Subcutaneous abdominal adipose tissue (tissue), 5 donors: ENCODE results near the gene MKRN2.

ENCODE experiments used
- H3K27ac ChIP-seq: one replicate; pipeline ENCODE4 v1.7.0; 2013; ENCODE audit warnings: low read depth, mild to moderate bottlenecking, inconsistent platforms, low read length, moderate library complexity
- H3K27me3 ChIP-seq, 5 donors: one replicate each; pipeline ENCODE4 v1.7.0; 2013; ENCODE audit warnings: low read length in 5 of 5, inconsistent platforms in 1 of 5; ENCODE audit not compliant: control insufficient read depth in 5 of 5, insufficient read depth in 4 of 5
- H3K36me3 ChIP-seq, 5 donors: one replicate each; pipeline ENCODE4 v1.7.0; 2013; ENCODE audit warnings: low read length in 5 of 5; ENCODE audit not compliant: control insufficient read depth in 5 of 5, insufficient read depth in 5 of 5
- H3K4me1 ChIP-seq, 5 donors: one replicate each; pipeline ENCODE4 v1.7.0; 2013; ENCODE audit warnings: low read length in 5 of 5, mild to moderate bottlenecking in 3 of 5, moderate library complexity in 1 of 5; ENCODE audit not compliant: control insufficient read depth in 5 of 5, insufficient read depth in 5 of 5
- H3K4me3 ChIP-seq, 5 donors: one replicate each; pipeline ENCODE4 v1.7.0; 2013; ENCODE audit warnings: low read length in 5 of 5, low read depth in 1 of 5
- H3K9ac ChIP-seq, 5 donors: one replicate each; pipeline ENCODE4 v1.7.0; 2013; ENCODE audit warnings: low read length in 5 of 5, mild to moderate bottlenecking in 4 of 5, moderate library complexity in 3 of 5
- H3K9me3 ChIP-seq, 5 donors: one replicate each; pipeline ENCODE4 v1.7.0; 2013; ENCODE audit warnings: low read length in 5 of 5; ENCODE audit not compliant: control insufficient read depth in 5 of 5
- donor health status: healthy.
- donor health status: healthy.
- donor health status: healthy.
- donor health status: healthy.
- donor health status: healthy.

The MKRN2 gene

GRCh38 chr3:12556690-12557472 is at the start of gene MKRN2:
Gene MKRN2 (plus strand): TSS chr3:12557087. CDS start chr3:12557151, 64 bp downstream.
- peak within 1 kb of the TSS; percentile 88 to 95 (median 92) for H3K4me3 ChIP-seq
- peaks cover 0 to 12% (median 5%) of the 10 kb centered on the region in 5 donors for H3K27me3 ChIP-seq
- H3K36me3 ChIP-seq, result no peaks in the 10 kb centered on the region
- no peaks in the 10 kb centered on the region for H3K9me3 ChIP-seq
- peaks cover 2 to 53% (median 46%) of the 10 kb centered on the region in 5 donors for H3K4me1 ChIP-seq
- H3K9ac ChIP-seq, result peak within 1 kb of the TSS; percentile 94 to 98 (median 97)
- peak within 1 kb of the TSS; percentile 92 for H3K27ac ChIP-seq

- Histone ChIP-seq H3K4me3 (no peak overlapping the region), H3K27ac (no peak overlapping the region), H3K4me1 (peaks cover 0 to 4% (median 0%) of the 10 kb centered on the region in 5 donors), H3K36me3 (peaks cover 6 to 45% (median 34%) of the 10 kb centered on the region in 5 donors), H3K9me3 (no peaks in the 10 kb centered on the region), H3K9ac (no peak overlapping the region), H3K27me3 (no peaks in the 10 kb centered on the region)
Measured at GRCh38 chr3:12507591-12508281, 49.2 kb upstream of the MKRN2 start.

GRCh38 chr3:12508291-12508700 is 48.6 kb upstream of the MKRN2 start:
- H3K9ac ChIP-seq, result no peak overlapping the region
- H3K27me3 ChIP-seq, result no peaks in the 10 kb centered on the region
- H3K36me3 ChIP-seq, result peaks cover 6 to 42% (median 31%) of the 10 kb centered on the region in 5 donors
- no peak overlapping the region for H3K4me3 ChIP-seq
- no peaks in the 10 kb centered on the region for H3K9me3 ChIP-seq
- peaks cover 0 to 4% (median 0%) of the 10 kb centered on the region in 5 donors for H3K4me1 ChIP-seq
- H3K27ac ChIP-seq, result no peak overlapping the region

GRCh38 chr3:12509466-12509865 is 47.4 kb upstream of the MKRN2 start:
- Histone ChIP-seq H3K9me3 (no peaks in the 10 kb centered on the region), H3K27me3 (no peaks in the 10 kb centered on the region), H3K36me3 (peaks cover 4 to 30% (median 23%) of the 10 kb centered on the region in 5 donors), H3K4me1 (peaks cover 0 to 4% (median 0%) of the 10 kb centered on the region in 5 donors), H3K9ac (no peak overlapping the region), H3K27ac (no peak overlapping the region), H3K4me3 (no peak overlapping the region)

GRCh38 chr3:12512534-12513118 is 44.3 kb upstream of the MKRN2 start:
- no peaks in the 10 kb centered on the region for H3K9me3 ChIP-seq
- peaks cover 0 to 4% (median 0%) of the 10 kb centered on the region in 5 donors for H3K4me1 ChIP-seq
- no peak overlapping the region for H3K27ac ChIP-seq
- no peak overlapping the region for H3K9ac ChIP-seq
- peaks cover 4 to 20% (median 14%) of the 10 kb centered on the region in 5 donors for H3K36me3 ChIP-seq
- H3K27me3 ChIP-seq, result no peaks in the 10 kb centered on the region
- no peak overlapping the region for H3K4me3 ChIP-seq

- no peaks in the 10 kb centered on the region for H3K27me3 ChIP-seq
- H3K27ac ChIP-seq, result no peak overlapping the region
- H3K9ac ChIP-seq, result no peak overlapping the region
- H3K4me1 ChIP-seq, result peaks cover 0 to 7% (median 0%) of the 10 kb centered on the region in 5 donors
- peaks cover 4 to 18% (median 12%) of the 10 kb centered on the region in 5 donors for H3K36me3 ChIP-seq
- H3K9me3 ChIP-seq, result no peaks in the 10 kb centered on the region
- no peak overlapping the region for H3K4me3 ChIP-seq
Measured at GRCh38 chr3:12513694-12514446, 43.0 kb upstream of the MKRN2 start.

GRCh38 chr3:12515631-12516030 is 41.3 kb upstream of the MKRN2 start:
- Histone ChIP-seq H3K9me3 (no peaks in the 10 kb centered on the region), H3K27ac (no peak overlapping the region), H3K27me3 (no peaks in the 10 kb centered on the region), H3K9ac (no peak overlapping the region), H3K4me3 (no peak overlapping the region), H3K4me1 (peaks cover 0 to 7% (median 0%) of the 10 kb centered on the region in 5 donors), H3K36me3 (peaks cover 0 to 18% (median 4%) of the 10 kb centered on the region in 5 donors)

- H3K27ac ChIP-seq, result no peak overlapping the region
- H3K36me3 ChIP-seq, result peaks cover 6 to 25% (median 10%) of the 10 kb centered on the region in 5 donors
- no peaks in the 10 kb centered on the region for H3K9me3 ChIP-seq
- H3K4me1 ChIP-seq, result peaks cover 0 to 7% (median 0%) of the 10 kb centered on the region in 5 donors
- H3K27me3 ChIP-seq, result no peaks in the 10 kb centered on the region
- H3K4me3 ChIP-seq, result no peak overlapping the region
- H3K9ac ChIP-seq, result no peak overlapping the region
Measured at GRCh38 chr3:12516873-12517272, 40.0 kb upstream of the MKRN2 start.

- Histone ChIP-seq H3K9me3 (no peaks in the 10 kb centered on the region), H3K4me1 (peaks cover 0 to 11% (median 0%) of the 10 kb centered on the region in 5 donors), H3K36me3 (peaks cover 4 to 24% (median 11%) of the 10 kb centered on the region in 5 donors), H3K27me3 (no peaks in the 10 kb centered on the region), H3K4me3 (no peak overlapping the region), H3K27ac (peak overlapping the region; percentile 16), H3K9ac (no peak overlapping the region)
Measured at GRCh38 chr3:12518261-12519028, 38.4 kb upstream of the MKRN2 start.
